Nephron progenitor cell (in vitro differentiated cells): ENCODE data around the gene OSBPL5.
A peak's percentile ranks its signal among the peaks of the same experiment; 100 is the strongest.

Source experiments
- DNase-seq: peaks from one replicate; pipeline ENCODE4 v3.0.0; 2021
- H3K27ac Mint-ChIP-seq: 2 replicates; pipeline ENCODE4 v1.8.0; 2021; ENCODE audit warnings: mild to moderate bottlenecking, moderate library complexity, mixed read lengths
- H3K27me3 Mint-ChIP-seq: 2 replicates; pipeline ENCODE4 v1.8.0; 2021; ENCODE audit warnings: mild to moderate bottlenecking, low read depth, mixed read lengths; ENCODE audit not compliant: poor library complexity
- H3K36me3 Mint-ChIP-seq: 2 replicates; pipeline ENCODE4 v1.8.0; 2021; ENCODE audit warnings: low read depth, mixed read lengths
- H3K4me1 Mint-ChIP-seq: 2 replicates; pipeline ENCODE4 v1.8.0; 2021; ENCODE audit warnings: mixed read lengths
- H3K4me3 Mint-ChIP-seq: 2 replicates; pipeline ENCODE4 v1.8.0; 2021; ENCODE audit warnings: mild to moderate bottlenecking, moderate library complexity, mixed read lengths
- H3K9me3 Mint-ChIP-seq: 2 replicates; pipeline ENCODE4 v1.8.0; 2021; ENCODE audit warnings: mild to moderate bottlenecking, moderate library complexity, mixed read lengths
- CTCF ChIP-seq: fragments of 200-600 bp; sonication (generic); IDR thresholded peaks from 2 replicates; pipeline ENCODE4 v1.5.0; 2021; ENCODE audit warnings: antibody characterized with exemption

Gene OSBPL5

GRCh38 chr11:3052109-3052479 lies 113.0 kb downstream of the OSBPL5 start:
- DNase-seq: no peak
- H3K9me3 Mint-ChIP-seq: no peaks in the 10 kb centered on the region
- H3K4me3 Mint-ChIP-seq: no peak overlapping the region
- H3K4me1 Mint-ChIP-seq: peaks cover 44% of the 10 kb centered on the region
- H3K27ac Mint-ChIP-seq: no peak overlapping the region
- H3K27me3 Mint-ChIP-seq: peaks cover 2% of the 10 kb centered on the region
- no peak for TF ChIP-seq CTCF
- H3K36me3 Mint-ChIP-seq: peaks cover 7% of the 10 kb centered on the region

- no peak overlapping the region for H3K4me3 Mint-ChIP-seq
- no peak for TF ChIP-seq CTCF
- peak overlapping the region; percentile 60 for H3K27ac Mint-ChIP-seq
- peaks cover 7% of the 10 kb centered on the region for H3K36me3 Mint-ChIP-seq
- no peak for DNase-seq
- H3K9me3 Mint-ChIP-seq: no peaks in the 10 kb centered on the region
- H3K27me3 Mint-ChIP-seq: peaks cover 2% of the 10 kb centered on the region
- peaks cover 46% of the 10 kb centered on the region for H3K4me1 Mint-ChIP-seq
These were observed 113.7 kb downstream of the OSBPL5 start for GRCh38 chr11:3051196-3052108.

- no peak for TF ChIP-seq CTCF
- Mint-ChIP-seq H3K27me3 (peaks cover 2% of the 10 kb centered on the region), H3K36me3 (peaks cover 7% of the 10 kb centered on the region), H3K27ac (no peak overlapping the region), H3K4me1 (peaks cover 42% of the 10 kb centered on the region), H3K4me3 (no peak overlapping the region), H3K9me3 (no peaks in the 10 kb centered on the region)
- no peak for DNase-seq
These were observed 114.5 kb downstream of the OSBPL5 start for GRCh38 chr11:3050386-3051195.

GRCh38 chr11:3049430-3050243 lies 115.5 kb downstream of the OSBPL5 start:
- peaks cover 32% of the 10 kb centered on the region for H3K4me1 Mint-ChIP-seq
- peaks cover 9% of the 10 kb centered on the region for H3K36me3 Mint-ChIP-seq
- no peak overlapping the region for H3K4me3 Mint-ChIP-seq
- no peak for DNase-seq
- no peak overlapping the region for H3K27ac Mint-ChIP-seq
- peaks cover 2% of the 10 kb centered on the region for H3K27me3 Mint-ChIP-seq
- H3K9me3 Mint-ChIP-seq: no peaks in the 10 kb centered on the region
- no peak for TF ChIP-seq CTCF

GRCh38 chr11:3047637-3048036 lies 117.5 kb downstream of the OSBPL5 start:
- Mint-ChIP-seq H3K9me3 (no peaks in the 10 kb centered on the region), H3K4me1 (peaks cover 35% of the 10 kb centered on the region), H3K27me3 (no peaks in the 10 kb centered on the region), H3K4me3 (no peak overlapping the region), H3K36me3 (peaks cover 5% of the 10 kb centered on the region), H3K27ac (no peak overlapping the region)
- TF ChIP-seq CTCF: no peak
- DNase-seq: no peak
